HepG2 (cell line): Measurements from ENCODE around the gene TMEM200A. TPM values are rescaled to one million over a fixed set of nuclear protein-coding genes. Genes with fewer than 3 reads are reported as not detected.

ENCODE experiments used
- ATAC-seq: fragments of 200-7000 bp; cut with Tn5 transposase; 3 replicates; pipeline ENCODE4 v1.9.1; 2020; ENCODE audit warnings: mild to moderate bottlenecking, moderate library complexity
- BruUV-seq: library from RNA; stranded (reverse); fragments of 400-500 nt; replicated peaks from 2 replicates; lab custom pipeline; 2021; lab: Mats Ljungman, UMichigan
- CTCF ChIA-PET: fragments of 300-600 bp; formaldehyde crosslinking; extraction: SDS; loops from one replicate; lab custom pipeline; 2021; ENCODE audit warnings: low total read pairs, inconsistent platforms, low intra/inter-chr PET ratio; lab: Yijun Ruan, JAX
- POLR2A ChIA-PET: fragments of 350-600 bp; sonication (Branson Sonifier 250); formaldehyde crosslinking; loops from one replicate; lab custom pipeline; 2020; ENCODE audit warnings: antibody characterized with exemption, inconsistent platforms; lab: Yijun Ruan, JAX
- DNase-seq: peaks from one replicate; pipeline ENCODE4 v3.0.0-alpha.2; 2015; ENCODE audit warnings: low spot score
- FAIRE-seq: peaks from 3 replicates; lab custom pipeline; 2011; peaks lifted over from hg19 to GRCh38; lab: Jason Lieb, UNC
- H2AFZ ChIP-seq: one replicate; pipeline ENCODE4 v1.6.1; 2011; ENCODE audit warnings: low read length, inconsistent platforms
- H3K27ac ChIP-seq: fragments of 300-600 bp; 3 replicates; pipeline ENCODE4 v1.8.0; 2011; ENCODE audit warnings: mixed run types, mild to moderate bottlenecking, mixed read lengths, low read length, inconsistent platforms; ENCODE audit not compliant: insufficient read depth; ENCODE audit errors: extremely low read length
- H3K27me3 ChIP-seq, 2 experiments: fragments of 200-600 bp in 1 of 2; 2 replicates in 1 of 2; 3 replicates in 1 of 2; pipeline versions ENCODE4 v1.6.0 to v1.8.0; 2011; ENCODE audit warnings: low read length in 2 of 2, mild to moderate bottlenecking in 2 of 2, moderate library complexity in 2 of 2, inconsistent platforms in 1 of 2; ENCODE audit not compliant: insufficient read depth in 2 of 2, control insufficient read depth in 1 of 2
- H3K36me3 ChIP-seq, 2 experiments: fragments of 200-600 bp in 1 of 2; replicated peaks in 1 of 2; 2 replicates in 1 of 2; 3 replicates in 1 of 2; pipeline versions ENCODE4 v1.5.1 to v1.8.0; 2011; ENCODE audit warnings: low read length in 2 of 2, inconsistent platforms in 1 of 2; ENCODE audit not compliant: insufficient read depth in 2 of 2, control insufficient read depth in 1 of 2
- H3K4me1 ChIP-seq: 2 replicates; pipeline ENCODE4 v1.5.1; 2012; ENCODE audit warnings: low read length, inconsistent platforms; ENCODE audit not compliant: insufficient read depth
- H3K4me2 ChIP-seq: 2 replicates; pipeline ENCODE4 v1.6.0; 2011; ENCODE audit warnings: low read depth, low read length, inconsistent platforms
- H3K4me3 ChIP-seq, 3 experiments: fragments of 200-600 bp in 1 of 3; sonication (generic), shearing (Covaris generic) in 1 of 3; replicated peaks in 1 of 3; 2 replicates each; pipeline ENCODE4 v1.5.1; 2011 to 2016; ENCODE audit warnings: low read length in 3 of 3, inconsistent platforms in 2 of 3, low read depth in 2 of 3, mild to moderate bottlenecking in 2 of 3, control low read depth in 1 of 3, mixed read lengths in 1 of 3; ENCODE audit not compliant: insufficient read depth in 1 of 3
- H3K79me2 ChIP-seq: one replicate; pipeline ENCODE4 v1.6.1; 2011; ENCODE audit warnings: low read length, inconsistent platforms; ENCODE audit not compliant: insufficient read depth
- H3K9ac ChIP-seq: 2 replicates; pipeline ENCODE4 v1.6.0; 2011; ENCODE audit warnings: mild to moderate bottlenecking, low read depth, low read length, inconsistent platforms; ENCODE audit not compliant: insufficient read depth
- H3K9me3 ChIP-seq: 2 replicates; pipeline ENCODE4 v1.5.1; 2012; ENCODE audit warnings: mild to moderate bottlenecking, low read length
- H4K20me1 ChIP-seq: 2 replicates; pipeline ENCODE4 v1.6.0; 2011; ENCODE audit warnings: inconsistent platforms, mild to moderate bottlenecking, low read length, moderate library complexity; ENCODE audit not compliant: insufficient read depth
- CEBPB ChIP-seq: IDR thresholded peaks from 2 replicates; pipeline ENCODE4 v1.6.1; 2011; ENCODE audit warnings: low read depth, low read length, improper control_type of control experiment, borderline replicate concordance
- ELF3 ChIP-seq: IDR thresholded peaks from 2 replicates; pipeline ENCODE4 v1.6.1; 2016; ENCODE audit warnings: missing genetic modification reagents, missing compliant biosample characterization
- HIVEP1 ChIP-seq: sonication (generic); formaldehyde crosslinking; IDR thresholded peaks from 2 replicates; pipeline ENCODE4 v1.4.0; 2020; ENCODE audit warnings: mild to moderate bottlenecking, missing genetic modification reagents
- KDM5A ChIP-seq: fragments of 200-600 bp; sonication (generic); IDR thresholded peaks from 2 replicates; pipeline ENCODE4 v1.7.0; 2018; ENCODE audit warnings: antibody characterized with exemption, mild to moderate bottlenecking, low read length, borderline replicate concordance
- RAD21 ChIP-seq: fragments of 450-650 bp; formaldehyde crosslinking; IDR thresholded peaks from 2 replicates; pipeline ENCODE4 v1.5.0; 2020; ENCODE audit warnings: mild to moderate bottlenecking
- SMC3 ChIP-seq: IDR thresholded peaks from 2 replicates; pipeline ENCODE4 v1.6.1; 2011; ENCODE audit warnings: low read length, improper control_type of control experiment
- STAG1 ChIP-seq: sonication (generic); formaldehyde crosslinking; IDR thresholded peaks from 2 replicates; pipeline ENCODE4 v1.4.0; 2020; ENCODE audit warnings: missing genetic modification reagents
- SYNCRIP ChIP-seq: fragments of 200-400 bp; formaldehyde crosslinking; IDR thresholded peaks from 2 replicates; pipeline ENCODE4 v1.6.1; 2018; ENCODE audit warnings: mild to moderate bottlenecking, low read depth, low read length; ENCODE audit not compliant: insufficient read depth
- TEAD3 ChIP-seq: optimal IDR thresholded peaks from 2 replicates; pipeline ENCODE3; 2016; ENCODE audit warnings: borderline replicate concordance
- ZNF24 ChIP-seq: fragments of 450-650 bp; IDR thresholded peaks from 2 replicates; pipeline ENCODE4 v1.6.1; 2017; ENCODE audit warnings: antibody characterized with exemption, mild to moderate bottlenecking
- WGBS: methylation state at CpG from one replicate; pipeline ENCODE4 v1.1.6; 2017; ENCODE audit warnings: low lambda C conversion rate; 5-methylcytosine and 5-hydroxymethylcytosine counted together
- in situ Hi-C: cut with HindIII; loops from 2 replicates; pipeline ENCODE4 v1.10.0; 2017; ENCODE audit warnings: low pct_unique_long_range_greater_than_20kb; ENCODE audit not compliant: extremely low pct_ligation_motif_present
- intact Hi-C: fragments of 100-400 bp; cut with micrococcal nuclease; formaldehyde crosslinking; loops from one replicate; pipeline ENCODE4 v1.10.0; 2022; ENCODE audit not compliant: unreplicated experiment
- polyA plus RNA-seq, 8 experiments: library from polyadenylated mRNA; depleted of rRNA in 3 of 8; stranded (reverse) in 7 of 8; unstranded in 1 of 8; fragments of >200 nt; fragmentation: Illumina TruSeq in 4 of 8; extraction: Trizol in 4 of 8; gene quantifications; 2 replicates each; pipeline versions ENCODE4 v1.2.1 to v1.2.3, GENCODE V29; 2011 to 2016; ENCODE audit warnings: low read depth in 4 of 8, missing spikeins in 1 of 8, mixed read lengths in 1 of 8; ENCODE audit not compliant: insufficient read depth in 1 of 8
- total RNA-seq, 5 experiments: library from RNA; depleted of rRNA; stranded (reverse); fragments of >200 nt; fragmentation: Illumina TruSeq; extraction: Trizol; gene quantifications; 2 replicates each; pipeline ENCODE4 v1.2.3, GENCODE V29; 2016; ENCODE audit warnings: low read depth in 1 of 5
- TF ChIP-seq, protein P1 (sequence below): sonication (generic); formaldehyde crosslinking; IDR thresholded peaks from 2 replicates; pipeline ENCODE4 v1.5.0; 2020; ENCODE audit warnings: mild to moderate bottlenecking, missing genetic modification reagents, borderline replicate concordance
- TF ChIP-seq, protein P2 (sequence below): sonication (generic); formaldehyde crosslinking; IDR thresholded peaks from 2 replicates; pipeline ENCODE4 v1.8.1; 2023; ENCODE audit warnings: missing genetic modification reagents, inconsistent platforms, borderline replicate concordance
- TF ChIP-seq, protein P3 (sequence below): sonication (generic); formaldehyde crosslinking; conservative IDR thresholded peaks from 2 replicates; pipeline ENCODE4 v1.4.0; 2020; ENCODE audit warnings: missing genetic modification reagents
- TF ChIP-seq, protein P4 (sequence below): sonication (generic); formaldehyde crosslinking; IDR thresholded peaks from 2 replicates; pipeline ENCODE4 v1.5.0; 2020; ENCODE audit warnings: mild to moderate bottlenecking, missing genetic modification reagents, moderate library complexity

Gene TMEM200A
- total and polyA plus RNA-seq, 2 of the 13 experiments (the other 11 are each of a cell fraction or from before 2014, with no cell fraction given) = 0.34 TPM; not detected in 1

- TF ChIP-seq, protein P1, sequence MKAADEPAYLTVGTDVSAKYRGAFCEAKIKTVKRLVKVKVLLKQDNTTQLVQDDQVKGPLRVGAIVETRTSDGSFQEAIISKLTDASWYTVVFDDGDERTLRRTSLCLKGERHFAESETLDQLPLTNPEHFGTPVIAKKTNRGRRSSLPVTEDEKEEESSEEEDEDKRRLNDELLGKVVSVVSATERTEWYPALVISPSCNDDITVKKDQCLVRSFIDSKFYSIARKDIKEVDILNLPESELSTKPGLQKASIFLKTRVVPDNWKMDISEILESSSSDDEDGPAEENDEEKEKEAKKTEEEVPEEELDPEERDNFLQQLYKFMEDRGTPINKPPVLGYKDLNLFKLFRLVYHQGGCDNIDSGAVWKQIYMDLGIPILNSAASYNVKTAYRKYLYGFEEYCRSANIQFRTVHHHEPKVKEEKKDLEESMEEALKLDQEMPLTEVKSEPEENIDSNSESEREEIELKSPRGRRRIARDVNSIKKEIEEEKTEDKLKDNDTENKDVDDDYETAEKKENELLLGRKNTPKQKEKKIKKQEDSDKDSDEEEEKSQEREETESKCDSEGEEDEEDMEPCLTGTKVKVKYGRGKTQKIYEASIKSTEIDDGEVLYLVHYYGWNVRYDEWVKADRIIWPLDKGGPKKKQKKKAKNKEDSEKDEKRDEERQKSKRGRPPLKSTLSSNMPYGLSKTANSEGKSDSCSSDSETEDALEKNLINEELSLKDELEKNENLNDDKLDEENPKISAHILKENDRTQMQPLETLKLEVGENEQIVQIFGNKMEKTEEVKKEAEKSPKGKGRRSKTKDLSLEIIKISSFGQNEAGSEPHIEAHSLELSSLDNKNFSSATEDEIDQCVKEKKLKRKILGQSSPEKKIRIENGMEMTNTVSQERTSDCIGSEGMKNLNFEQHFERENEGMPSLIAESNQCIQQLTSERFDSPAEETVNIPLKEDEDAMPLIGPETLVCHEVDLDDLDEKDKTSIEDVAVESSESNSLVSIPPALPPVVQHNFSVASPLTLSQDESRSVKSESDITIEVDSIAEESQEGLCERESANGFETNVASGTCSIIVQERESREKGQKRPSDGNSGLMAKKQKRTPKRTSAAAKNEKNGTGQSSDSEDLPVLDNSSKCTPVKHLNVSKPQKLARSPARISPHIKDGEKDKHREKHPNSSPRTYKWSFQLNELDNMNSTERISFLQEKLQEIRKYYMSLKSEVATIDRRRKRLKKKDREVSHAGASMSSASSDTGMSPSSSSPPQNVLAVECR (CRISPR knock-in tag) = no peak
- no peak for TF ChIP-seq SYNCRIP
Measured at GRCh38 chr6:130320908-130321307, 44.9 kb upstream of the TMEM200A start (continued).

GRCh38 chr6:130322673-130323268 lies 43.0 kb upstream of the TMEM200A start:
- peak; percentile 55 for DNase-seq
- Histone ChIP-seq H3K4me3 (no peak overlapping the region), H3K9ac (no peak overlapping the region), H3K36me3 (no peaks in the 10 kb centered on the region), H3K27me3 (no peaks in the 10 kb centered on the region), H3K4me2 (no peak overlapping the region), H3K9me3 (no peaks in the 10 kb centered on the region), H2AFZ (no peak overlapping the region), H3K27ac (no peak overlapping the region), H3K79me2 (no peaks in the 10 kb centered on the region), H3K4me1 (no peaks in the 10 kb centered on the region), H4K20me1 (no peaks in the 10 kb centered on the region)
- BruUV-seq = no TSS peak
- POLR2A ChIA-PET = no interaction called here
- intact Hi-C loops = loop anchor here (1.0 to 5.0 kb wide), 5 partner anchors 376 to 550 kb away; partner anchors contain the start of gene SMLR1
- CTCF ChIA-PET = interaction anchor here (0.9 to 2.0 kb wide), 6 partner anchors 43 to 549 kb away, joined by 4 to 19 read pairs (median 9); partner anchors contain the start of gene TMEM200A
- peak; percentile 79 for FAIRE-seq
- ATAC-seq = peak; percentile 77
- WGBS = 3% methylated on average over 3 of the region's 3 CpGs
- in situ Hi-C loops = loop anchor here (5.0 to 10.0 kb wide), 2 partner anchors 432 to 520 kb away; no protein-coding TSS in a partner anchor
- no peak for TF ChIP-seq TEAD3
- peak; percentile 71 for TF ChIP-seq RAD21 (CRISPR knock-in tag)
- peak; percentile 86 for TF ChIP-seq STAG1 (CRISPR knock-in tag)
- TF ChIP-seq, protein P2, sequence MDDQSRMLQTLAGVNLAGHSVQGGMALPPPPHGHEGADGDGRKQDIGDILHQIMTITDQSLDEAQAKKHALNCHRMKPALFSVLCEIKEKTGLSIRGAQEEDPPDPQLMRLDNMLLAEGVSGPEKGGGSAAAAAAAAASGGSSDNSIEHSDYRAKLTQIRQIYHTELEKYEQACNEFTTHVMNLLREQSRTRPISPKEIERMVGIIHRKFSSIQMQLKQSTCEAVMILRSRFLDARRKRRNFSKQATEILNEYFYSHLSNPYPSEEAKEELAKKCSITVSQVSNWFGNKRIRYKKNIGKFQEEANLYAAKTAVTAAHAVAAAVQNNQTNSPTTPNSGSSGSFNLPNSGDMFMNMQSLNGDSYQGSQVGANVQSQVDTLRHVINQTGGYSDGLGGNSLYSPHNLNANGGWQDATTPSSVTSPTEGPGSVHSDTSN (CRISPR knock-in tag) = no peak
- TF ChIP-seq KDM5A = no peak
- TF ChIP-seq ZNF24 = 0 out of 2 replicates have a peak, but pooled peaks have one; percentile 16
- TF ChIP-seq, protein P3, sequence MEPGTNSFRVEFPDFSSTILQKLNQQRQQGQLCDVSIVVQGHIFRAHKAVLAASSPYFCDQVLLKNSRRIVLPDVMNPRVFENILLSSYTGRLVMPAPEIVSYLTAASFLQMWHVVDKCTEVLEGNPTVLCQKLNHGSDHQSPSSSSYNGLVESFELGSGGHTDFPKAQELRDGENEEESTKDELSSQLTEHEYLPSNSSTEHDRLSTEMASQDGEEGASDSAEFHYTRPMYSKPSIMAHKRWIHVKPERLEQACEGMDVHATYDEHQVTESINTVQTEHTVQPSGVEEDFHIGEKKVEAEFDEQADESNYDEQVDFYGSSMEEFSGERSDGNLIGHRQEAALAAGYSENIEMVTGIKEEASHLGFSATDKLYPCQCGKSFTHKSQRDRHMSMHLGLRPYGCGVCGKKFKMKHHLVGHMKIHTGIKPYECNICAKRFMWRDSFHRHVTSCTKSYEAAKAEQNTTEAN = no peak
- no peak for TF ChIP-seq CEBPB
- no peak for TF ChIP-seq ELF3
- TF ChIP-seq SMC3 = peak; percentile 81
- TF ChIP-seq, protein P4, sequence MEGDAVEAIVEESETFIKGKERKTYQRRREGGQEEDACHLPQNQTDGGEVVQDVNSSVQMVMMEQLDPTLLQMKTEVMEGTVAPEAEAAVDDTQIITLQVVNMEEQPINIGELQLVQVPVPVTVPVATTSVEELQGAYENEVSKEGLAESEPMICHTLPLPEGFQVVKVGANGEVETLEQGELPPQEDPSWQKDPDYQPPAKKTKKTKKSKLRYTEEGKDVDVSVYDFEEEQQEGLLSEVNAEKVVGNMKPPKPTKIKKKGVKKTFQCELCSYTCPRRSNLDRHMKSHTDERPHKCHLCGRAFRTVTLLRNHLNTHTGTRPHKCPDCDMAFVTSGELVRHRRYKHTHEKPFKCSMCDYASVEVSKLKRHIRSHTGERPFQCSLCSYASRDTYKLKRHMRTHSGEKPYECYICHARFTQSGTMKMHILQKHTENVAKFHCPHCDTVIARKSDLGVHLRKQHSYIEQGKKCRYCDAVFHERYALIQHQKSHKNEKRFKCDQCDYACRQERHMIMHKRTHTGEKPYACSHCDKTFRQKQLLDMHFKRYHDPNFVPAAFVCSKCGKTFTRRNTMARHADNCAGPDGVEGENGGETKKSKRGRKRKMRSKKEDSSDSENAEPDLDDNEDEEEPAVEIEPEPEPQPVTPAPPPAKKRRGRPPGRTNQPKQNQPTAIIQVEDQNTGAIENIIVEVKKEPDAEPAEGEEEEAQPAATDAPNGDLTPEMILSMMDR (CRISPR knock-in tag) = peak; percentile 81
- no peak for TF ChIP-seq HIVEP1 (CRISPR knock-in tag)
